Activated naive CD4-positive, alpha-beta T cell (primary cell): Measurements from ENCODE around the gene TSKS.
A peak's percentile ranks its signal among the peaks of the same experiment; 100 is the strongest.

Experiments
- DNase-seq, 4 experiments: peaks; one replicate each; lab custom pipeline; 2025; lab: John Stamatoyannopoulos, UW

Gene TSKS, protein sequence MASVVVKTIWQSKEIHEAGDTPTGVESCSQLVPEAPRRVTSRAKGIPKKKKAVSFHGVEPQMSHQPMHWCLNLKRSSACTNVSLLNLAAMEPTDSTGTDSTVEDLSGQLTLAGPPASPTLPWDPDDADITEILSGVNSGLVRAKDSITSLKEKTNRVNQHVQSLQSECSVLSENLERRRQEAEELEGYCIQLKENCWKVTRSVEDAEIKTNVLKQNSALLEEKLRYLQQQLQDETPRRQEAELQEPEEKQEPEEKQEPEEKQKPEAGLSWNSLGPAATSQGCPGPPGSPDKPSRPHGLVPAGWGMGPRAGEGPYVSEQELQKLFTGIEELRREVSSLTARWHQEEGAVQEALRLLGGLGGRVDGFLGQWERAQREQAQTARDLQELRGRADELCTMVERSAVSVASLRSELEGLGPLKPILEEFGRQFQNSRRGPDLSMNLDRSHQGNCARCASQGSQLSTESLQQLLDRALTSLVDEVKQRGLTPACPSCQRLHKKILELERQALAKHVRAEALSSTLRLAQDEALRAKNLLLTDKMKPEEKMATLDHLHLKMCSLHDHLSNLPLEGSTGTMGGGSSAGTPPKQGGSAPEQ

DNA sequence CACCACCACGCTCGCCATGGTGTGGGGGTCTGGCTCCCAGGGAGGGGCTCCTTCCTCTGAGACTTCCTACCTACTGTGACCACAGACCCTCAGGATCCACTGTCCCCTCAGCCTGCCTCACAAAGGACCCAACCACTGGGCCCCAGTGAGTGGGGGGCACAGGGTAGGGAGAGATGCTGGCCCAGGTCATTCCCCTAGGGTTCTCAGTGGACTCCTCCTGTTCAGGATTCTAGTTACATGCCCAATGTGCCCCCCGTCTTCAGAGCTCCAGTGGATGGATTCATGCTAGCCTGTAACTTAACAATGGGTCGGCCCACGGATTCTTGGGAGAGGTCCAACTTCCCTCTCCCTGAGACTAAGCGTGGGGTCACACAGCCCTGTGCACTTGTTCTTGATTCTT lies at the start of gene TSKS:
Gene TSKS (minus strand): TSS at position 77 of the 400 bp plus-strand sequence. CDS start 59 bp downstream, at position 18.
- DNase-seq = no peak

DNA sequence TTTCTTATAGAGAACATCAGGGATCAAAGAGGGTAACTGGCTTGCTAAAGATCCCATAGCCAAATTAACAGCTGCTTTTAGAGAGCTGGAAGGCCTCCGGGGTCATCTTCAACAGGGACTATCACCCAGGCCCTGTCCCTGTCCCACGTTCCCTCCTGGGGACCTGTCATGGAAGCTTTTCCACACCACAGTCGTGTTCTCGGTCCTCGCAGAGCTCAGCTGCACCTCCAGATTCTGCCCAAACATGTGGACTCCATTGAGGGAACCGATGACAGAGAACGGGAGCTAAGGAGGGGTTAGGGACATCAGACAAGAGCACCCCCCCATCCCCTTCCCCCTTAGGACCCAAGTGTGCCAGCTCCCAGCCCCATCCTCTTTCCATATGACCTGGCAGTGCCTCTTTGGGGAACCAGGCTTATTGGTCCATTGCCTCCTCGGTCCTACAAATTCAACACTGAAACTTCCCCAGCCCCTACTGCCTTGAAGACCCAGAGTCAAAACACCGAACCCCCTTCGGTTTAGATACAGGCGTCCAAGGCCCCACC lies 49.4 kb upstream of the TSKS start:
- no peak for DNase-seq

DNA sequence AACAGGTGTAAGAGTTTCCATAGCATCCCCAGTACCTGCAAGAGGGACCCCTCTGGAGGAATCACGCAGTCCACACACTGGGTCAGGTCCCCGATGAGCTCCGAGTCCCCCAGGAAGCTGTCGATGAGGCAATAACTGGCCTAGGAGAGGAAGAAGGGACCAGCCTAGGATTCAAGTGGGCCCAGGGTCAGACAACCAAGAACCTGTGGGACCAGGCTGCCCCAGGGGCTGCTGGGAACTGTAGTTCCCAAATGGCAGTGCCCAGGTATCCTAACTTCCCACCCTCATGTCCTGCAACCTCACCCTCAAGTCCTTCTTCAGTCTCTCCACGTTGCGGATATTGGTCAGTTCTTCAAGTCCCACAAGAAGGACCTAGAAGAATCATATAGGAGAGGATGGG lies 48.2 kb upstream of the TSKS start:
- DNase-seq = no peak

DNA sequence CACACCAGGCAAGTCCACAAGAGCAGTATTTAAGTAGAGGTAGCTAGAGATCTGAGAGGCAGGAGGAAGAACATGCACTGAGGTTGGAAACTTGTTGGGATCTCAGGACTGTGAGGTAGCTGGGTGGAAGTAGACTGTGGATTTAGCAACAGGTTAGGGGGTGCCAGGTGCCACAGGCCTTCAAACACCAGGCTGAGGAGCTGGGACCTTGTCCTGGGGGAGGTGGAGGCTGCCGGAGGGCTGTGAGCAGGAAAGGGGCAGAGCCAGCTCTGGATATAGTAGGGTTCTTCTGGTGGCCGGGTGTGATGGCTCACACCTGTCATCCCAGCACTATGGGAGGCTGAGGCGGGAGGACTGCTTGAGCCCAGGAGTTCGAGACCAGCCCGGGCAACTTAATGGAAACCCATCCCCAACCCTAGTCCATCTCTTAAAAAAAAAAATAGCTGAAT lies 46.9 kb upstream of the TSKS start:
- DNase-seq = no peak

DNA sequence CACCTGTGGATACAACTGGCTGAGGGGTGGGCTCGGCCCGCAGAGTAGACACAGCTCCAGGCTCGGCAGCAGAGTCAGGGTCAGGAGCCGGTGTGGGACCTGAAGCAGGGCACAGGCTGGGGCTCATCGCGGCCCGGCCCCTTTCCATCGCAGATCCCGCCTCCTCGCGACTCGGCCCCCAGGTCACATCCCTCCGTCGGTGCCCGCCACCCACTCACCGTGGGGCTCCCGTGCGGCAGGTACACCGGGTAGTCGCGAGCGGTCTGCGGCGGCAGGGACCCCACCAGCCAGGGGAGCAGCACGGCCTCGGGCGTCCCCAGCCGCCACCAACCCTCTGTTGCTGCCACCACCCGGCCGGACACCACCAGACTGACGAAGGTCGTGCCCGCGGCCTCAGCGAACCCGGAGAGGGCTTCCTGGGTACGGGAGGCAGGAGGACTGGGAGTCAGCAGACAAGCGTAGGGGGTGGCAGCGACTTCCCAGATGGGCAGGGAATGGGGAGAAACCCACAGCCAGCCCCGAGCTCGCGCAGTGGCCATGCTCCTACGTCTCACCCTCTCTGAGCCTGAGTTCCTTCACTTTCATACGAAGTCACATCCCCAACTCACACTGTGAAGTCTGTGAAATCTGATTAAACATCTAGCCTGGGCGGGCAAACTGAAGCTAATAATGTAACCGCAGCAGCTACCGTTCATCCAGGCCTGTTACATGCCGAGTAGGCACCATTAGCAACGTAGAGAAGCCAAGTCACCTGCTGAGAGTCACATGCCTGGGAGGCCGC lies 46.2 kb upstream of the TSKS start:
- peak in 1 of 4 experiments; percentile 44 for DNase-seq

DNA sequence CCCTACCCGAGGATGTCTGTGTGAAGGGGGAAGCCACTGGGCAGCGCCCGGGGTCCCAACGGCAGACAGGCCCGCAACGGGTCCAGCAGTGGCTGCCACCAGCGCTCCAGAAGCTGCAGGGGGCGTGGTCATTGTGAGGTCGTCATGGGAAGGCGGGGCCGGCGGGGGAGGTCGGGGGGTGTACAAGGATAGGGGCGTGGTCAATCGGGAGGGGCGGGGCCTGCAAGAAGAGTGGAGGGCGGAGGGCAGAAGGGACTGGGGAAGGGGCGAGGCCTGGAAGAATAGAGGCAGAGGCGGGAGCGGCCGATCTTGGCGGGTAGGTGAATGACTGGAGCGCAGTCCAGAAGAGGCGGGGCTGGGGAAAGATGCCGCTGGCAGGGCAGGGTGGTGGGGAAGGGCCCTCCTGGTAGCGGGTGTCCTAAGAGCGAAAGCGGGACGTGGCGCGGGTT lies 45.6 kb upstream of the TSKS start:
- peak; percentile 28 to 84 (median 58) for DNase-seq

DNA sequence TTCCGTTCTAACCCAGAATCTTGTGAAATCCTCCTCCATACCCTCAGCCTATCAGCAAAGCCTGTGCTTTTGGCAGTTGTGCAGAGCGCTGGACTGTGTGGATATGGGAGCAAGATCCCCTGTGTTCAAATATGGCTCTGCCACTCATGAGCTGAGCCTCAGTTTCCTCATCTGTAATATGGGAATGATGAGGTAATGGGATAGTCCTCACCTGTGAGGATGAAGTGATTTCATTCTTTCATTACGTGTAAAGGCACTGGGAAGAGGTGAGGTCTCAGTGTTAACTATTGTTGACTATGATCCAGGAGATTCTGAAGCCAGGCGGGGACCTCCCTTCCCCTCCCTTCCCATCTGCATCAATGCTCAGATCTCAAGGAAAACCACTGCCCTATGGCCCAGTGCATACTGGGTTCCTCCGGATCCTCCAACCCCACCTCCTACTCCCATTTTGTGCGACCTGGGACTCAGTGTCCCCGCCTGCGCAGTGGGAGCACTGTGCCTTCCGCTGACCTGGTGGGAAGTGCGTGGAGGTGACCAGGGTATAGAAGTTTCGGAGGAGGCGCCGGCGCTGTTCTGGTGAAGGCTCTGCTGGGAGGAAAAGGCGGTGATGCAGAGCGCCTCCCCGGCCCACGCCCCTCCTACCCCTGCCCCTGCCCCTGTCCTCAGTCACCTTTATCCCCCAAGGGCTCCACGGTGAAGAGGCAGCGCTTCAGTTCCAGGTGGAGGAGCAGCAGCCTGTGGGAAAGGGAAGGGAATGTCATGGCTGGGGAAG lies 45.0 kb upstream of the TSKS start:
- no peak for DNase-seq

DNA sequence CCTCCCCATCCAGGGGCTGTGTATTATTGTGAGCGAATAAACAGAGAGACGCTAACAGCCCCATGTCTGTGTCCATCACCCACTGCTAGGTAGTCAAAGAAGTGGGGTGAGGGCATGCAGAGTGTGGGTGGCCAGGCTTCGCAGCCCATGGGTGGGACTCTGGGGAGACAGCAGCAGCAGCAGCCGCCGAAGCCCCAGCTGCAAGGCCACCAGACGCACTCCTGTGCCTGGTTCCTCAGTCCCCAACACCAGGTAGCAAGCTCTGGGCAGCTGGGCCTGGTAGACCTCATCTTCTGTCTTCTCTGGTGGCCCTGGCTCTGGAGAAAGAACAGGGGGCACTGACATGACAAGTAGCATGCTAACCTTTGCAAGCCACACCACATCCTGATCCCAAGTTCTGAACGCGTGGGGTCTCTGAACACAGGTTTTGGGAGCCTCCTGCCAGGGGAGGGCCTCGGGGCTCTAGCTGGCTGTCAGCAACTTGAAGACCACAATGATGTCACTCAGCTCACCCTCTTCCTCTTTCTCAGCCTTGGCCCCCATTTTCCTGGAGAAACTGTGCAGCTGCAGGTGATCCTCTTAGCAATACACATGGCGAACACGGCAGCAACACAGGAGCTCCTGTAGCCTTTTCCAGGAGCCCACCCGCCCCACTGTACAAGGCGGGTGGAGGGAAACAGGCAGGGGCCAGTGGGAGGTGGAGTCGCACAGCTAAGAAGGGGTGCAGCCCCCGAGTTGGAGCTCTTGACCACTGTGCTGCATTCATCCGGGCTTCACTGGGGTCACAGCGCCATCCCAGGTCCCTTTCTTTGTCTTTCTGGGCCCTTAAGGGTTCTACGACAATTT lies 44.2 kb upstream of the TSKS start:
- DNase-seq = no peak

DNA sequence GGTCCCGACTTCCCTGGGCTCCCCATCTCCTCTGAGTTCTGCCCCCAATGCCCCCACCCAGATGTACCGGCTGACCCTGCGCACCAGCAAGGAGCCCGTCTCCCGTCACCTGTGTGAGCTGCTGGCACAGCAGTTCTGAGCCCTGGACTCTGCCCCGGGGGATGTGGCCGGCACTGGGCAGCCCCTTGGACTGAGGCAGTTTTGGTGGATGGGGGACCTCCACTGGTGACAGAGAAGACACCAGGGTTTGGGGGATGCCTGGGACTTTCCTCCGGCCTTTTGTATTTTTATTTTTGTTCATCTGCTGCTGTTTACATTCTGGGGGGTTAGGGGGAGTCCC lies 43.5 kb upstream of the TSKS start:
- DNase-seq = no peak

DNA sequence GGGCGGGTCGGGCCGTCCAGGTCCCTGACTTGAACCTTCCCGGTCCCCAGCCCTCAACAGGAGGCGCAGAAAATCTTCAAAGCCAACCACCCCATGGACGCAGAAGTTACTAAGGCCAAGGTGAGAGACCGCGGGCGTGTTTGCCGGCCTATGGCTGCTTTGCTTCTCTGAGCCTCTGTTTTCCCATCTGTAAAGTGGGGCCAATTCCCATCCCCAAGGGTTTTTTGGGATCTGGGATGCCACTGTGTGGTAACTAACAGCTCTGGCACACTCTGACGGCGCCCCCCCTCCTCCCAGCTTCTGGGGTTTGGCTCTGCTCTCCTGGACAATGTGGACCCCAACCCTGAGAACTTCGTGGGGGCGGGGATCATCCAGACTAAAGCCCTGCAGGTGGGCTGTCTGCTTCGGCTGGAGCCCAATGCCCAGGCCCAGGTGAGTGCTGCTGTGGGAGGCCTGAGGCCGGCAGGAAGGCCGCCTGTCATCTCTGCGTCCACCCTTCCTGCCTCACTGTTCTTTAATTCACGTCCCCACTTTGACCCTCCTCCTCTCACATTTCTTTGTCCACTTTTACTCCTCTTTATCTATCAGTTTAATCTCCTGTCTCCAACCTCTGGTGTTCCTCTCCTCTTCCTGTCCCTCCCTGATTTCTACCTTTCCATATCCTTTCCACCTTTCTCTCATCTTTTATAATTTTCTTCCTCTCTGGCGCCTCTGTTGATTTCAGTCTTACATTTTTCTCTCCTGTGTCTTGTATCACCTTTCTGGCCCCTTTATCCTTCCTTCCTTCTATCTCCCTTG lies 42.9 kb upstream of the TSKS start:
- DNase-seq = no peak

DNA sequence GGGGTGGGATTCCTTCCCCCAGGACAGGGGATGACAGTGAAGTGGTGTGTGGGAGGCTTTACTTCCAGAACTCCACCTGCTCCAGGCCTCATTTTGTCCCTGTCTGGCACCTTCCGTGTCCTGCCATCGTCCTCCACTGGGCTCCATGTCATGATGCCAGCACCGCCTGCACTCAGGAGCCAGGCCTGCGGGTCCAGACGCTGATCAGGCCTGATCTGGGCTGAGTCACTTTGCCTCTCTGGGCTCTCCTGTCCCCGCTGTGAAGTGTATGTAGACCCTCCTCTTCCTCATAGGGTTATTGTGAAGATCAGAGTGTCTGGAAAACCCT lies 40.4 kb upstream of the TSKS start:
- DNase-seq = no peak

DNA sequence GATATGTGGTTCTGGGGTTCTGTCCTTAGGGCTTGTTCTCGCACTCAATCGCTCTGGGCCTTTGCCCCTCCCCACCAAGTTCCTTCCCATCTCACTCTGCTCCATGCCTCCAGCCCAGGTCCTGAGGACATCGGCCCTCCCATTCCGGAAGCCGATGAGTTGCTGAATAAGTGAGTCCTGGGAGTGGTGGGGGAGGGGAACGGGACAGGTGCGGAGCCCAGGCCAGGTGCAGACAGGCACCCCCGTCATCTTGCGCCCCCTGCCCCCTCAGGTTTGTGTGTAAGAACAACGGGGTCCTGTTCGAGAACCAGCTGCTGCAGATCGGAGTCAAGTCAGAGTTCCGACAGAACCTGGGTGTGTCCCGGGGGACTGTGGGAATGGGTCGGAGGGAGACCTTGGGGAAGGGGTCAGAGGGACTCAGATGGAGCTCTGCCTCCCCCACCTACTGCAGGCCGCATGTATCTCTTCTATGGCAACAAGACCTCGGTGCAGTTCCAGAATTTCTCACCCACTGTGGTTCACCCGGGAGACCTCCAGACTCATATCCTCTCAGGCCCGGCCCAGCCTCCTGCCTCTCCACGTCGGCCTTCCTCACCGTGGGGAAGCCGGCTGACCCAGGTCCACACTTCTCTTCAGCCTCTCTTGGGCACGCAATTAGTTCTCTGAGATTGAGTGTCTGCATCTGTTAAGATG lies 39.9 kb upstream of the TSKS start:
- DNase-seq = no peak

DNA sequence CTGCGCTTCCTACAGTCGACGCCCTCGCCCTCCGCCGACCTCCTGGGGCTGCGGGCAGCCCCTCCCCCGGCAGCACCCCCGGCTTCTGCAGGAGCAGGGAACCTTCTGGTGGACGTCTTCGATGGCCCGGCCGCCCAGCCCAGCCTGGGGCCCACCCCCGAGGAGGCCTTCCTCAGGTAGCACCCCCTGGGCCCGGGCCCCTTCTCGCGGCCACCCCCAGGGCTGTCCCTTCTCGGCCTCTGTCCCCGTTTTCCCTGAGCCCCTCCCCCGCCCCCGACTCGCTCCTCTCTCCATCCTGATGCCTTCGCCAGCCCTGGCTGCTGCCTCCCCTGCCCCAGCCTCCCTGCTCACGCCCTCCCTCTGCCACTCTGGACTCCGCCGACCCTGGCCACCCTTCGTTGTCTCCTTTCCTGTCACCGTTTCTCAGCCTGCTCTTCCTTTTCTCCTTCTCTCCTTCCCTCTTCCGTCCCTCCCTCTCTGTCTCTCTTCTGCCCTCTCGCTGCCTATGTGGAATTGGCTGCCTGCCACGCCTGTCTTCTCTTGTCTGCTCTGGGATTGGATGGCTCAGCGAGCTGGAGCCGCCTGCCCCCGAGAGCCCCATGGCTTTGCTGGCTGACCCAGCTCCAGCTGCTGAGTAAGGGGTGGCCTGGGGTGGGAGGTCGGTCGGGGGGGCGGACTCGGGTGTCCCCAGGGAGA lies 39.0 kb upstream of the TSKS start:
- no peak for DNase-seq

DNA sequence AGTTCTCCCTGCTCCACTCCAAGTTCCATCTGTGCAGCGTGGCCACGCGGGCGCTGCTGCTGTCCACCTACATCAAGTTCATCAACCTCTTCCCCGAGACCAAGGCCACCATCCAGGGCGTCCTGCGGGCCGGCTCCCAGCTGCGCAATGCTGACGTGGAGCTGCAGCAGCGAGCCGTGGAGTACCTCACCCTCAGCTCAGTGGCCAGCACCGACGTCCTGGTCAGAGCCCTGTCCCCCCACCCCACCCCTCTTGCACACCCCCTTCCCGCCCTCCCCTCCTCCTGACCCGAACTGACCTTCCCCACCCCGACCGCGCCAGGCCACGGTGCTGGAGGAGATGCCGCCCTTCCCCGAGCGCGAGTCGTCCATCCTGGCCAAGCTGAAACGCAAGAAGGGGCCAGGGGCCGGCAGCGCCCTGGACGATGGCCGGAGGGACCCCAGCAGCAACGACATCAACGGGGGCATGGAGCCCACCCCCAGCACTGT lies 38.3 kb upstream of the TSKS start:
- no peak for DNase-seq

DNA sequence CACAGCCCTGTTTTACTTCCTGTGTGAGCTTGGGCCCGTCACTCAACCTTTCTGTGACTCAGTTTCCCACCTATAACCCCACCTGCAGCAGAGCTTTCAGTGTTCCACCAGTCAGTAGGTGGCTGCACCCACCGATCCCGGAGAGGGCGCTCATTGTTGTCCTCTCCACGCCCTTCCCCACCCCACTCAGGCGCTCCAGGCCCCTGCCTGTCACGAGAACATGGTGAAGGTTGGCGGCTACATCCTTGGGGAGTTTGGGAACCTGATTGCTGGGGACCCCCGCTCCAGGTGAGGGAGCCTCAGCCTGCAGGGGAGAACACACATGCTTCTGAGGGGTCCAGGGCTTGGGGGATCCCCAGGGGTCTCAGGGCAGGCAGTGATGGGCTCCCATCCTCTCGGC lies 37.7 kb upstream of the TSKS start:
- DNase-seq = no peak

DNA sequence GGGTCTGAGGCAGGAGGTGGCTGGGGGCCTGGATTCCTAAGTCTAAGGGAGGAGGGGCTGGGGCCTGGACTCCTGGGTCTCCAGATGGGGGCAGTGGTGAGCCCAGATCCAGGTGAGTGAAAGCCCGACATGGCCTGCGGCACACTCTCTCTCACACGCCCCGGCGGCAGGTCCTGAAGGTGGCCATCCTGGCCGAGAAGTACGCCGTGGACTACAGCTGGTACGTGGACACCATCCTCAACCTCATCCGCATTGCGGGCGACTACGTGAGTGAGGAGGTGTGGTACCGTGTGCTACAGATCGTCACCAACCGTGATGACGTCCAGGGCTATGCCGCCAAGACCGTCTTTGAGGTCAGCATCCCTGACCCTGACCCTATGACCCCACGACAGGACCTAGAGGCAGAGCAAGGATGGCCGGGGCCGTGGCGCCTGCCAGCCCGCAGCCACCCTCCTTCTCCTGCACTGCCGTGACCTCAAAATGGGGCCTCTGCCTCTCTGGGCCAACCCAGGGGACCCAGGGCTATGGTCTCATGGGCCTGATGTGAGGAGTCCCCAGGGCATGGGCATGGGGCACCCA lies 36.8 kb upstream of the TSKS start:
- no peak for DNase-seq

DNA sequence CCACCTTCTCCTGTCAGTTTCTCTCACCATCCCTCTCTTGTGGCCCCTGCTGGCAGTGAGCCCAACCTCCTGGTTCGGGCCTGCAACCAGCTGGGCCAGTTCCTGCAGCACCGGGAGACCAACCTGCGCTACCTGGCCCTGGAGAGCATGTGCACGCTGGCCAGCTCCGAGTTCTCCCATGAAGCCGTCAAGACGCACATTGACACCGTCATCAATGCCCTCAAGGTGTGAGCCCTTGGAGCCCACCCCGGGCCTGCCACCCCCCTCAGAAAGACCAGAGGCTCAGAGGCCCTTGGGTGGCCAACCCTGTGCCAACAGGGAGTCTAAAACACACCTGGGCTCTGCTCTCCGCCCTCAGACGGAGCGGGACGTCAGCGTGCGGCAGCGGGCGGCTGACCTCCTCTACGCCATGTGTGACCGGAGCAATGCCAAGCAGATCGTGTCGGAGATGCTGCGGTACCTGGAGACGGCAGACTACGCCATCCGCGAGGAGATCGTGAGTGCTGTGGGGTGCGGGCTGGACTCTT lies 36.2 kb upstream of the TSKS start:
- no peak for DNase-seq

DNA sequence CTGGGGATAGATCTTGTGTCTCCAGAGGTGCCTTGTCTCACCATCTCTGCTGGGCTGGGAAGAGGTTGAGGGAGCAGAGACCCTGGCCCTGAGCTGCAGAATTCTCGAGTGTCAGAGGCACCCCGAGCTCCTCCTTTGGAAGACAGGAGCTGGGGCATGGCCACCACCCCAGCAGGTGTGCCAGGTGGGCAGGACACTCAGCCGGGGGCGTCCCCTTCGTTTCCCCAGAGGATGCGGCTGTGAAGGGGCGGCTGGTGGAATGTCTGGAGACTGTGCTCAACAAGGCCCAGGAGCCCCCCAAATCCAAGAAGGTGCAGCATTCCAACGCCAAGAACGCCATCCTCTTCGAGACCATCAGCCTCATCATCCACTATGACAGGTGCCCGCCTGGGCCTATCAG lies 35.5 kb upstream of the TSKS start:
- no peak for DNase-seq
